GM21786 (cell line): ENCODE measurements around the gene SLFN12.
"Not testable (repeated sequence)": the region's sequence is repeated elsewhere in the genome, so short reads cannot be mapped to it uniquely, and the experiment has no call there.

ENCODE experiments used
- ATAC-seq: cut with Tn5 transposase; IDR thresholded peaks from one replicate; pipeline ENCODE4 v1.9.1; 2021; ENCODE audit not compliant: unreplicated experiment

The SLFN12 gene

GRCh38 chr17:35432176-35433074 is at the start of gene SLFN12:
SLFN12 (minus strand) TSS chr17:35432500; CDS start chr17:35423028, 9,472 bp downstream.
- ATAC-seq, result peak; percentile 78

- no peak for ATAC-seq
These were observed 47.0 kb upstream of the SLFN12 start for GRCh38 chr17:35479271-35479670.

GRCh38 chr17:35477248-35477647 is 44.9 kb upstream of the SLFN12 start:
- no peak for ATAC-seq

- ATAC-seq, result no peak
These were observed 44.1 kb upstream of the SLFN12 start for GRCh38 chr17:35476283-35476820.

GRCh38 chr17:35468475-35468874 is 36.2 kb upstream of the SLFN12 start:
- ATAC-seq, result no peak

GRCh38 chr17:35467824-35468223 is 35.5 kb upstream of the SLFN12 start:
- no peak for ATAC-seq

GRCh38 chr17:35460354-35460851 is 28.1 kb upstream of the SLFN12 start:
- peak; percentile 82 for ATAC-seq

GRCh38 chr17:35454035-35454434 is 21.7 kb upstream of the SLFN12 start:
- ATAC-seq, result not testable (repeated sequence)

GRCh38 chr17:35453171-35453570 is 20.9 kb upstream of the SLFN12 start:
- ATAC-seq, result no peak

- no peak for ATAC-seq
These were observed 17.2 kb upstream of the SLFN12 start for GRCh38 chr17:35449371-35449931.

GRCh38 chr17:35448899-35449227 is 16.6 kb upstream of the SLFN12 start:
- no peak for ATAC-seq

GRCh38 chr17:35448214-35448898 is 16.1 kb upstream of the SLFN12 start, which contains the start of gene SLFN13:
SLFN13 (minus strand) TSS chr17:35448766; CDS start chr17:35445680, 3,086 bp downstream.
- peak; percentile 68 for ATAC-seq

GRCh38 chr17:35447499-35447898 is 15.2 kb upstream of the SLFN12 start:
- no peak for ATAC-seq

GRCh38 chr17:35438433-35438832 is 6.1 kb upstream of the SLFN12 start:
- no peak for ATAC-seq

- ATAC-seq, result peak; percentile 22
These were observed 985 bp upstream of the SLFN12 start for GRCh38 chr17:35433075-35433894.

- ATAC-seq, result no peak
These were observed 2.6 kb downstream of the SLFN12 start for GRCh38 chr17:35429702-35430101.

- no peak for ATAC-seq
These were observed 4.1 kb downstream of the SLFN12 start for GRCh38 chr17:35428229-35428628.

- ATAC-seq, result no peak
These were observed 8.5 kb downstream of the SLFN12 start for GRCh38 chr17:35423761-35424160.

GRCh38 chr17:35421069-35421468 is 11.2 kb downstream of the SLFN12 start:
- not testable (repeated sequence) for ATAC-seq

GRCh38 chr17:35416659-35417058 is 15.6 kb downstream of the SLFN12 start:
- ATAC-seq, result no peak
